Activated T-helper 1 cell treated with Interleukin-2 at 50 U/mL for 16 hours (primary cell): ENCODE data around the gene KIAA0232.

Experiments used
- DNase-seq: peaks from one replicate; pipeline ENCODE4 v3.0.0-alpha.2; 2020; ENCODE audit warnings: low read depth

KIAA0232 gene, protein sequence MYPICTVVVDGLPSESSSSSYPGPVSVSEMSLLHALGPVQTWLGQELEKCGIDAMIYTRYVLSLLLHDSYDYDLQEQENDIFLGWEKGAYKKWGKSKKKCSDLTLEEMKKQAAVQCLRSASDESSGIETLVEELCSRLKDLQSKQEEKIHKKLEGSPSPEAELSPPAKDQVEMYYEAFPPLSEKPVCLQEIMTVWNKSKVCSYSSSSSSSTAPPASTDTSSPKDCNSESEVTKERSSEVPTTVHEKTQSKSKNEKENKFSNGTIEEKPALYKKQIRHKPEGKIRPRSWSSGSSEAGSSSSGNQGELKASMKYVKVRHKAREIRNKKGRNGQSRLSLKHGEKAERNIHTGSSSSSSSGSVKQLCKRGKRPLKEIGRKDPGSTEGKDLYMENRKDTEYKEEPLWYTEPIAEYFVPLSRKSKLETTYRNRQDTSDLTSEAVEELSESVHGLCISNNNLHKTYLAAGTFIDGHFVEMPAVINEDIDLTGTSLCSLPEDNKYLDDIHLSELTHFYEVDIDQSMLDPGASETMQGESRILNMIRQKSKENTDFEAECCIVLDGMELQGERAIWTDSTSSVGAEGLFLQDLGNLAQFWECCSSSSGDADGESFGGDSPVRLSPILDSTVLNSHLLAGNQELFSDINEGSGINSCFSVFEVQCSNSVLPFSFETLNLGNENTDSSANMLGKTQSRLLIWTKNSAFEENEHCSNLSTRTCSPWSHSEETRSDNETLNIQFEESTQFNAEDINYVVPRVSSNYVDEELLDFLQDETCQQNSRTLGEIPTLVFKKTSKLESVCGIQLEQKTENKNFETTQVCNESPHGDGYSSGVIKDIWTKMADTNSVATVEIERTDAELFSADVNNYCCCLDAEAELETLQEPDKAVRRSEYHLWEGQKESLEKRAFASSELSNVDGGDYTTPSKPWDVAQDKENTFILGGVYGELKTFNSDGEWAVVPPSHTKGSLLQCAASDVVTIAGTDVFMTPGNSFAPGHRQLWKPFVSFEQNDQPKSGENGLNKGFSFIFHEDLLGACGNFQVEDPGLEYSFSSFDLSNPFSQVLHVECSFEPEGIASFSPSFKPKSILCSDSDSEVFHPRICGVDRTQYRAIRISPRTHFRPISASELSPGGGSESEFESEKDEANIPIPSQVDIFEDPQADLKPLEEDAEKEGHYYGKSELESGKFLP (N-terminal part only)

DNA sequence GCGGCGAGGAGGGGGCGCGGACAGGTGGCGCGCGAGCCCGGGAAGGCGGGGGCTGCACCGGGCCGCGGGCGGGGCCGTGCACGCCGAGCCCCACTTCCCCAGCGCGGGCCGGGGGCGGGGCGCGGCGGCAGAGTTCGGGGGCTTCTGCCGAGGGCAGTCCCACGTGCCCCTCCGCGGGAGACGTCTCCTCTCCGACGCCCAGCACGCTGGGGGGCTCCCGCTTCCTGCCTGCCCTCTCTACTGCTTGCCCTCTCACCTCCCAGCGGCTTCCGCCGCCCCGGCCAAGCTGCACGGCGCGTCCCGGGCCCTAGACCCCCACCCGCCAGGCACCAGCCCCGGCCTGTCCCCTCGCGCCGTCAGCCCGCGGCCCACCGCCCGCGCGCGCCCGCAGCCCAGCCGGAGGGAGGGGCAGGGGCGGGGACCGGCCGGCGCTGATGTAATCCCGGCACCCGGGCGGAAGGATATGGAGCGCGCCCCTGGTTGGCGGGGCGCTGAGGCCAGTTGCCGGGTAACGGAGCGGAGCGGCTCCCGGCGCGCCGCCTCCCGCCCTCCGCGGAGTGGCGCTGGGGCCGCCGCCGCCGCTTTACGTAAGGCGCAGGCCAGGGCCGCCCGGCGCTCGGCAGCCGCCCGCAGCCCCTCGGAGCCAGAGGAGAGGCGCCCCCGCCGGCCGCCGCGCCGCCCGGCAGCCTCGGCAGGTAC is at the start of gene KIAA0232:
TSS of gene KIAA0232 (plus strand) at position 581 of the 699 bp plus-strand sequence. CDS start 41,727 bp downstream, outside the sequence.
- peak; percentile 85 for DNase-seq

DNA sequence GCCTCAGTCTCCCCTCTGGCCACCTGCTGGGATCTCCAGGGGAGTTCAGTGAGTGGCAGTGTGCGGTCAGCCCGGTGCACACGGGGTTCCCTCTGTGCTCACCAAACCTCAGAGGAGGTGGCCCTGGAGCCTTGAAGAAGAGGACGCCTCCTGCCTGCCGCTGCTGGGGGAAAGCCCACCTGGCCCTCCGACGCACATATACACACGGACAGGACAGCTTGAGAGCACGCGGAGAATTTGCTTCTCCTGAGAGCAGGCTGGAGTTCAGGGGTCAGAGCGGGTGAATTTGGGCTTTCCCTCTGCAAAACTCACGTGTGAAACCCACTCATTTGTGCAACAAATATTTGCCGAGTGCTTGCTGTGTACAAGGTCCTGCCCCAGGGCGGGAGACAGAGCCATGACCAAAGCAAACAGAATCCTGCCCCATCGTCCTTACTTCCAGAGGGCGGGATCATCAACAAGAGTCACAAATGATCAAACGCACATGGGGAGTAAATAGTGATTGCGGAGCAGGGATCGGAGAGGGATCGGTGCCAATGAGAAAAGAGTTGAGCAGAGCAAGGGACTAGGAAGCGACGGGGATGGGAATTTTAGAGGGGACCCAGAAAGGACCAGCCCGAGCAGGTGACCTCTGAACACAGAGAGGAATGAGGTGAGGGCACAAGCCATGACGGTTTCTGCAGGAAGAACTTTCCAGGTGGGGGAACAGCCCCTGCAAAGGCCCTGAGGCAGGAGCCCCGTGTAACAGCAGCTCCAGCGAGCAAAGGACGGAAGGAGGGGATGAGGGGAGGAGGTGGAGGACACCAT is 49.0 kb upstream of the KIAA0232 start:
- DNase-seq: no peak

DNA sequence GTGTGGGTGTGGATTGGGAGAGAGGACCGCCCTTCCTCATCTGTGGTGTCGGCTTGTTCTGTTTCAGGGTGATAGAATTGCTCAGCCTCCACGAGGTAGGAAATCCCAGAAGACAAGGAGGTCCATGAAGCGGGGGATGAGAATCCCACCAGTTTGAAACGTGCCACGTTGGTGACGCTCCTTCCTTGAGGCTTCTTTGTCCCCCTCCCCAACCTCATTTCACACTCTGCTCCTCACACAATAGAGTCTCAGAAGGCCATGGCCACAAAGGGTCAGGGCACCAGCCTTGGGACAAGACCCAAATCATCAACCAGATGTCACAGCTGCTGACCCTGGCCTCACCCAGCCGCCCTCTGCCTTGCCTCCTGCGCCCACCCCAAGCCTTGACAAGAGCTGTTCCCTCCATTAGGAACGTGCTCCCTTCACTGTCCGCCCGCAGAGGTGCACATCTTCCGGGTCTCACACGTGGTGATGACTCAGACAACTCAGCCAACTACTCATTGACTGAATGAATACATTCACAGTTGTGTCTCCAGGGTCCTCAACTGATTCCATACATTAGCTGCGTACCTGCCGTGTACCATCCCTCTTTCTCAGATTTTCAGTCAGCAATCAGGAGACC is 48.3 kb upstream of the KIAA0232 start:
- DNase-seq: no peak

DNA sequence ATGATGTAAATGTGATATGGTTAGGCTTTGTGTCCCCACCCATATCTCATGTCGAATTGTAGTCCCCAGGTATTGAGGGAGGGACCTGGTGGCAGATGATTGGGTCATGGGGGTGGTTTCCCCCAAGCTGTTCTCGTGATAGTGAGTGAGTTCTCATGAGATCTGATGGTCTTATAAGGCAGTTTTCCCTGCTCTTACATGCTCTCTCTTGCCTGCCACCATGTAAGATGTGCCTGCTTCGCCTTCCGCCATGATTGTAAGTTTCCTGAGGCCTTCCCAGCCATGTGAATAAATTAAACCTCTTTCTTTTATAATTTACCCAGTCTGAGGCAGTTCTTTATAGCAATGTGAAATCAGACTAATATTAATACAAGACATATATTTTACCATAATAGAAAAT is 42.6 kb upstream of the KIAA0232 start:
- no peak for DNase-seq

DNA sequence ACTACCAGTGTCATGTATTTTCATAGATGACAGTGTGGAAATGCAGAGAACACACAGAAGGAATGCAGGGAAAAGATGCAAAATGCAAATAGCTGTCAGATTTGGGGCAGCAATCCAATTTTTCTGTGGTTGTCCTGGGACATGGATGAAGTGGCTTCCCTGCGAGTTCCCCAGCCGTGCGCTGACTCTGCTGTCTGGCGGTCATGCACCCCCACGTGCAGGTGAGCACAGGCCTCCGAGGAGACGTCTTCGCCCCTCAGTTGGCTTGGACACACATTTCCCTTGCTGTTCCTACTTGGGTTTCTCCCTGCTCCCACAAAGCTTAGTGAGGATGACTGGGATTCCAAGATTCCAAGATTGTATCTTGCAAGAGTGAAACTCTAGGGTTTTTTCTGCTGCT is 42.2 kb upstream of the KIAA0232 start:
- DNase-seq: no peak

DNA sequence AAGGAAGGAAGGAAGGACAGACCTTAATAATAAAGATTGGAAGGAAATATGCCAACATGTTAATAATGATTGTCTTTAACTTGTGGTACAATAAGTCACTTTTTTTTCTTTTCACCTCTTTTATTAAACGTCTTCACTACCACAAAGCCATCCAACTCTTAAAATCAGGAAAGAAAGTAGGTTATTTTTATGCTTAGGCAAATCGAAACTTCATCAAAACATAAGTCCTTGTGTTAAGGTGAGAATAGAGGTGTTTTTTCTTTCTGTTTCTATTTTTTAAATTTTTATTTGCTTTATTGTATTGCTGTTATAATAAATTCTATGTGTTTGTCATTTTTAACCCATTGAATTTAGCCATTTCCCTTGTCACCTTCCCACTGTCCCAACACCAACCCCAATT is 40.0 kb upstream of the KIAA0232 start:
- no peak for DNase-seq

DNA sequence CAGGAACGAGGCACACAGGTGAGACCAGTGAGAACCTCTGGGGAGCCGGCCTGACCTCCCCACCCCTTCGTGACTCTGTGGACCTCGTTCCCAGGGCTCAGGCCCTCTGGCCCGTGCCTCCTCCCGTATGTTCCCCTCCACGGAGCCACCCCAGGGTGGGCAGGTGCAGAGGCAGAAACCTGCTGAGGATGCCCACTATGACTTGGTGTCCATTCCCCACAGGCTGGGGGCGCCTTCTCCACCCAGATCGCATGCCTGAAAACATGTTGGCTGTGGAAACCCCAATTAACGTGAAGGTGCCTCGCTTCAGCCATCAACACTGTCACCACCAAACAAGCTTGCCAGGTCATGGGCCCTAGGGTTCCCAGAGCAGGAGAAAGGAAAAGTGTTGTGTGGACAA is 39.5 kb upstream of the KIAA0232 start:
- no peak for DNase-seq

DNA sequence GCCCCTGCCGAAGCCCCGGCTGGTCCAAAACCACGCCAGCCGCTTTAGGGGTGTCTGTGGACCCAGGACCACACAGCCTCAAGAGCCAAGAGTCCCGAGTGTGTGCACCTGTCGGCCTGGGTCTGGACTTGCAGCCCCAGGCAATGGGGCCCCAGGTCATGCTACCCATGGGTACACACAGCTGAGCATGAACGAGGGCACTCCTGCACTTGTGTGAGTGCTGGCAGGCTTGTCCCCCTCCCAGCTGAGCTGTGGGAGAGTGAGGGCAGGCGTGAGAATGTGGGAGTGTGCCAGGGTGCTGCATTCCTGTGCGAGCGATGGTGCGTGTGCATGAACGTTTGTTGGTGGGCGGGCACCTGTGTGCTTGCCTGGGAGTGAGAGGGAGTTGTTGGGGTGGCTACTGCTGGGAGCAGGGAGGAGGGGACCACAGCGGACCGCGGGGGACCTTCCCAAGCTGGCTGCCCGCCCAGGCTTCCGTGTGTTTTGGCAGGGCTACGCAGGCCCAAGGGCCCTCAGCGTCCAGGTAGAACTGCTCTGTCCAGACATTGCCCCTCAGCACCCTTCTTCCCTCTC is 35.7 kb upstream of the KIAA0232 start:
- no peak for DNase-seq

DNA sequence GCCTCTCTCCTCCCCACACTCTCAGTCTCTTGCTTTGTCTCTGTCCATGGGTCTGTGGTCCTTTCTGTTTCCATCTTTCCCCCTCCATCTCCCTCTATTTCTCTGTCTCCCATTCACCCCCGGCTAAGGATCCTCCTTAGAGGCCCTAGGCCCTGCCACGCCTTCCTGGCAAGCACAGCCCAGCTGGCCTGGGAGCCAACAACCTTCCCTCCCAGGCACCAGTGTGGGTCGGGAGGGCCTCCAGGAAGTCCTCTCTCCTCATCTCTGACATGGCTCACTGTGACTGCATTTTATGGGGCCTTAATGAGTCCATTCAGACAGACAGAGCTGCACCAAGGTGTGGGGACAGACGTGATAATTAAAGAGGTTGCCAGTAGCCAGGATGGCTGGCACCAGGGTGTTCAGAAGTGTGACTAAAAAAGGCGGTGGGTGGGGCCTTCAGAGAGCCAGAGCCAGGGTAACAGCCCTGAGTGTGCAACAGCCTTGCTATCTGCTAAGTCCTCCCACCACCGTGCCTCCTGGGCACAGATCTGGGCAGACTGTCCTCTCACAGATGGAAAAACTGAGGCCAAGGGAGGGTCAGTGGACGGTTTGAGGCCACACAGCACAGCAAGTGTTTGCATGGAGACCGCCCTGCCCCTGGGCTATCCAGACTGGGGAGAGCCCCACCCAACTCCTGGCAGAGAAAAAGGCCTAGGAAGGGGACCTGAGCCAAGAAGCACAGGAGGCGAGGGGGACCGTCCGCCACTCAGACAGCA is 35.1 kb upstream of the KIAA0232 start:
- no peak for DNase-seq

DNA sequence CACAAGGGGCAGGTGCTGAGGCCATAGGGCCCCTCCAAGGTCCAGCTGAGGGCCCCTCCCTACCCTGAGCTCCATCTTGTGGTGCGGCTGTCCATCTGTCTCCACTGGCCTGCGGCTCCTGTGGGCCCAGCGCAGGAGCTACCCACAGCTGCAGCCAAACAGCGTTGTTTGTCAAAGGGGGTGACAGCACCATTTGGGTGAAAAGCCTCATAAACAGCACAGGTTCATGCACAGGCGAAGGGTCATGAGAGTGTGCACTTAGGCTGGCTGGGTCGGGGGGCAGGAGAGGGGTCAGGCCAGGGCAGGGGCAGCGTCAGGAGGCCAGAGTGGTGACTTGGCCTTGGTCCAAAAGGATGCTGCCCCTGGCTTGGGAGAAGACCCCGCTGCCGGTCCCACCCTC is 34.2 kb upstream of the KIAA0232 start:
- DNase-seq: no peak

DNA sequence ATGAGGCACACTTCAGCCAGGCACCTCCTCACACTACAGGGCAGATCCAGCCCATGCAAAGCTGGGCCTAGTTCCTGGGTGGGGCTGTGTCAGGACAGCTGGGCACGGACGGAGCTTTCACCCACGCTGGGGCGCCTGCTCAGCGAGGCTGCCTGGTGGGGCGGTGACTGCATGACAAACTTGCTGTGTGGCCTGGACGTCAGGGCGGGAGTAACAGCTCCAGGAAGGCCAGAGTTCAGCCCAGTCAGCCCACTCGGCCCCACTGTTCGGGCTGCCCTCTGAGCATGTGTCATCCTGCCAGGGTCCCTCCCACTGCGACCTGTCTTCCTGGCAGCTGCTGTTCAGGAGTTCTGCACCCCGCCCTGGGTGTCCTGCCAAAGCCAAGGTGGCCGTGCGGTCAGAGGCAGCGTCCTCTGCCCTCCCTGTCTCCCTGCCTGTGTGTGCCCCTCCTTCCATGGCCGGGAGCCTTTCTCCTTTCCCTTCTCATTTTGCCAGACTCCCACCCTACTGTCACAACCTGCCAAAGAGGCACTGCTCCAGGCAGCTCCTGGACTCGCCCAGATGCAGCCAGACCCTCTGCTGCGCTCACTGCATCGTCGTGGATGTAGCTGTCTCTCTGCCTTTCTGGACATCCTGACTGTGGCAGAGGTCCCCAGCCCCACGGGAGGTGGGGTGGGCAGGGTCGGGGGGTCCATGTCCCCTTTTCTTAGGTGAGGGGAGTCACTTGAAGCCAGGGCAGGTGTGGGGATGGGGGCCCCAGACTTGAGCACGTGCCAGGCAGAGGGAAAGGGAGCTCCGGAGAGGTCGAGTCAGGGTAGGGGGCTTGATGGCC is 33.0 kb upstream of the KIAA0232 start:
- DNase-seq: no peak

DNA sequence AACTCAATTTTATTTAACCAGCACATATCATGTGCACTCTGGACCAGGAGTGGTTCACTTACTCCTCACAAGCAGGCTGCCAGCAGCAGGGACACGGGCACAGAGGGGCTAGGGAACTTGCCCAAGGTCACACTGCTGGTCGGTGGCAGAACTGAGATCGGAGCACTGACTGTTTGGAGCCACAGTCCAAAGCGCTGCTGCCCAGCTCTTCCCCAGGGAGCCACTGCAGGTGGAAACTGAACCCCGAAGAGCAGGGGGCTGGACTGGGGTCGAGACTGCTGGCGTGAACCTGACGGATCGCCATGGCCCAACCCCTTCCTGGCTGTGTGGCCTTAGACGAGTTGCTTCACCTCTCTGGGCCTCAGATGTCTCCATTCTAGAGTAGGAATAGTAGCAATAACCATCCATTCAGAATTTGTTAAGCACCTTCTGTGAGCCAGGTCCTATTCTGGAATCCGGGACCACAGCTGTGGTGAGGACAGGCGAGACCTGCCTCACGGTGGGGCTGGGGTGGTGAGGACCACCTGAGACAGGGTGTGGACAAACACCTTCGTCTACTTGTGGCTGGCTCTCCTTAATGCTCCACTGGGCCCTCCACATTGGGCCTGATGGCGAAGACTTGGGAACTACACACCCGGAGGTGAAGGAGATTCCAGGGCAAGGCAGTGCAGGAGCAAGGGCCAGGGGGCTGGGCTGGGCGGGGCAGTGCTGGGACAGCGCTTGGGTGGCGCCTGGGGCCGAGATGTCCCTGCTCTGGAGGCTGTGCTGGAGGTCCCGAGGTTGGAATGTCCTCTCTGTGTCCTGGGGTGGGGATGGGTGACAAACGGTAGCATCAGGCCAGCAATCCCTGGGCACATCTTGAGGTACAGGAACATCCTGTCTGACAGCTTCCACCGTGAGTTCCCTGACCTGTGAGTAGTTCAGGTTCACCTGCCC is 32.0 kb upstream of the KIAA0232 start:
- DNase-seq: no peak

DNA sequence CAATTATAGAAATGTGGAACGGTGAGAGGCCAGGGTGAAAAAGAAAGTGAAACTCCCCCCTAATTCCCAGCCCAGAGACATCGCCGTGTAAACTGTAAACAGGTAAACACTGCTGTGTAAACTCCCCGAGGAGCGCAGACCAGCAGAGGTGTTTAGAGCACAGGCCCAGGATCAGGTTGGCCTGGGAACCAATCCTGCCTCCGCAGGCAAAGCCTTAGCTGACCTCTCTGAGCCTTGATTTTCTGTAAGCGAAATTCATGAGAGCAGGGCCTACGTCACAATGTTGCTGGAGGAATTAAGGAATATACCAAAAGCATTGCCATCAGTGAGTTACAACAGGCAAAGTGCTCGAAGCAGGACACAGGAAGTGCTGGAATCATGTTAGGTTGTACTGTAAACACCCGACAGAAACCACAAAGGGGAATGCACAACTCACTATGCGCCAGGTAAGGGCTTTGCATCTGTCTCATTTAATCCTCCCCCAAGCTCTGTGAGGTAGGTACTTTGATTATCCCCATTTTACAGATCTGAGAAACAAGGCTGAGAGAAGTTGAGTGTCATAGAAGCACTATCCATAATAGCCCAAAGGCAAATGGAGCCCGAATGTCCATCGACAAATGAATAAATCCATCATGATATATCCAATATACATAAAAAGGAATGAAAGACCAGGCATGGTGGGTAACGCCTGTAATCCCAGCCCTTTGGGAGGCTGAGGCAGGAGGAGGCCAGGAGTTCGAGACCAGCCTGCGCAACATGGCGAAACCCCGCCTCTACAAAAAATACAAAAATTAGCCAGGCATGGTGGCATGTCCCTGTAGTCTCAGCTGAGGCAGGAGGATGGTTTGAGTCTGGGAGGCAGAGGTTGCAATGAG is 30.7 kb upstream of the KIAA0232 start:
- DNase-seq: no peak

DNA sequence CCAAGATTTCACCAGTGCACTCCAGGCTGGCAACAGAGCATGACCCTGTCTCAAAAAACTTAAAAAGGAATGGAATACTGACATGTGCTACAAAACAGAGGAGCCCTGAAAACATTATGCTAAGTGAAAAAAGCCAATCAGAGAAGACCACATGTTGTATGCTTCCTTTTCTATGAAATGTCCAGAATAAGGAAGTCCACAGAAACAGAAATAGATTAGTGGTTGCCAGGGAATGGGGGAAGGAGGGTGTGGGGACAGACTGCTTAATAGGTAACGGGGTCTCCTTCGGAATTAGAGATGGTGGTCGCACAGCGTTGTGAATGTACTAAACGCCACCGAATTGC is 30.1 kb upstream of the KIAA0232 start:
- DNase-seq: no peak

DNA sequence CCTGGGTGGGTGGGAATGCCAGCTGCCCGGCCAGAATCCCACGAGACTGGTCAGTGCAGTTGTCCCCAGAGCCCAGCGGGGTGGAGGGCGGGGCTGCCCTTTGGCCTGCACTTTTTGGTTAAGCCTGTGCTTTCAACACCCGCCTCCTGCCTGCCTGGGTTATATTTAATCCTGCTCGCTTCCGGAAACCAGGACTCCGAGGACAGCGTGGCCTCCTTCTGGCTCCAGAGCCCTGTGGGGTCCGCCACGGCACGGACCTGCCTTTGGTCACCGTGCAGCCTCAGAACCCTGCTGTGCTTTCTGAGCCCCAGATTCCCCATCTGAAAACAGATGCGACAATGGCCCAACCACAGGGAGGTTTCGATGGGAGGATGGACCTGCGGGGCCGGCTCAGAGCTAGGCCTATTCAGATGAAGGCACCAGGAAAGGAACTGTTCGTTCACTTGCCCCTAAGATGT is 29.4 kb upstream of the KIAA0232 start:
- no peak for DNase-seq

DNA sequence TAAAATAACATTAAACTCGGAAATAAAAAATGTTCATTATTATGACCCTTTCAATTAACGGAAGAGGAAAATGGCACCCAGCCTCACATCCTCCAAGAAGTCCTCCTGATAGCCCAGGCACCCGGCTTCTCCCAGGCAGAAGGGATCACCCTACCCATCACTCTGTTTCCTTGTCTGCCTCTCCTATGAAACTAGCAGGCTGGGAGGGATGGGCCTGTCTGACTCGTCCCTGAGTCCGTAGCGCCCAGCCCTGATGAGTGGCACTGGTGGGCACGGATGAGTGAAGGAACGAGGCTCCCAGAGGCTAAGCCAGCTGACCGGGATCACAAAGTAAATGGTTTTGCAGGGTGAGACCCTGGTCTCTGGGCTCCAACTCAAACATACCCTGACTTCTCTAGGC is 28.6 kb upstream of the KIAA0232 start:
- DNase-seq: no peak
